Measurements from ENCODE around the gene NEURL1.

The NEURL1 gene

DNA sequence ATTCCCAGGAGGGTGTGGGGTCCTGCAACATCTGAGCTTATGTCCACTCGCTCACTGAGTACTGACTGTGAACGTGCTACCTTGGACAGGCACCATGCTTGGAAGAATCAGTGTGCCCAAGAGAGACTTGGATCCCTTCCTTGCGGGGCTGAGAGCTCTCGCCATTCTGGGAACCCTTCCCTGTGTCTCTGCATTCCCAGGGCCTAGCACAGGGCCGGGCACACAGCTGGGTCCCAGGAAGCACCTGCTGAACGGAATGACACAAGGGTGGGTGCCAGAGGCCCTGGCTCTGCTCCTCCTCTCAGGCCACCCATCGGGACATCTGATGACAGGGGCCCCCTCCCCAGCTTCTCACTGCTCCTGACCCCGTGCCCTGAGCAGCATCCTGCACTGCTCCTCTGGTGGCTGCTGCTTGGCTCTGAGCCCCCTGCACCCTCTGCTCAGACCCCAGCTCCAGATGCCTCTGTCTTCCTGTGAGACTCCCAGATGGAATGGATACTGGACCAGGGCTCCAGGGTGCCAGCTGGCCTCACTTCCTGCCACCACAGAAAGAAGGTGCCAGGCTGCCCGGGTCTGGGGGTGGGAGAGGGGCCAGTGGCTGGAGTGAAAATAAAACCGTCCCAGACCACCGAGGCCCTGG is 129.6 kb downstream of the NEURL1 start:
- in situ Hi-C loops (cut with MboI; ENCODE audit: low pct_unique_long_range_greater_than_20kb, low sequenced_read_pairs, unreplicated experiment), result no loop called here
- TF ChIP-seq, protein P1, sequence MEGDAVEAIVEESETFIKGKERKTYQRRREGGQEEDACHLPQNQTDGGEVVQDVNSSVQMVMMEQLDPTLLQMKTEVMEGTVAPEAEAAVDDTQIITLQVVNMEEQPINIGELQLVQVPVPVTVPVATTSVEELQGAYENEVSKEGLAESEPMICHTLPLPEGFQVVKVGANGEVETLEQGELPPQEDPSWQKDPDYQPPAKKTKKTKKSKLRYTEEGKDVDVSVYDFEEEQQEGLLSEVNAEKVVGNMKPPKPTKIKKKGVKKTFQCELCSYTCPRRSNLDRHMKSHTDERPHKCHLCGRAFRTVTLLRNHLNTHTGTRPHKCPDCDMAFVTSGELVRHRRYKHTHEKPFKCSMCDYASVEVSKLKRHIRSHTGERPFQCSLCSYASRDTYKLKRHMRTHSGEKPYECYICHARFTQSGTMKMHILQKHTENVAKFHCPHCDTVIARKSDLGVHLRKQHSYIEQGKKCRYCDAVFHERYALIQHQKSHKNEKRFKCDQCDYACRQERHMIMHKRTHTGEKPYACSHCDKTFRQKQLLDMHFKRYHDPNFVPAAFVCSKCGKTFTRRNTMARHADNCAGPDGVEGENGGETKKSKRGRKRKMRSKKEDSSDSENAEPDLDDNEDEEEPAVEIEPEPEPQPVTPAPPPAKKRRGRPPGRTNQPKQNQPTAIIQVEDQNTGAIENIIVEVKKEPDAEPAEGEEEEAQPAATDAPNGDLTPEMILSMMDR (IDR thresholded peaks at IDR 0.05; ENCODE audit: extremely low read depth, insufficient read depth, missing control alignments), result no peak
- no peak for DNase-seq (ENCODE audit: low spot score)

DNA sequence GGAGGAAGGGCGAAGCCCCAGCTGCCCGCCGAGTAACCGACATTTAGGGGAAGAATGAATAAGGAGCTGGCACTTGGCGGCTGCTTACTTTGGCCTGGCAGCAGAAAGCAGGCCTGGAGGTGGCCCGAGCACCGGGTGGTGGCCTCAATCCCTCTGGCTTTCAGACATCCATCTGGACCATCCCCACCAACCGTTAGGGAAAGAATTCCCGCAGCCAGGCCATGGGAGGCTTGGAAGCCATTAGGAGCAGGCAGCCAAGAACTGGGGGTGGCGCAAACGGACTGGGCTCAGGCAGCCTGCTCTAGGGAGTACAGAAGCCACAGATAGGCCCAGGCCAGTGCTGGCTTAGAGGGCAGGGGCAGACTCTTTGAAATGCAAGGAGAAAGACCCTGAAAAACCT is 132.7 kb downstream of the NEURL1 start:
- in situ Hi-C loops (cut with MboI; ENCODE audit: low pct_unique_long_range_greater_than_20kb, low sequenced_read_pairs, unreplicated experiment), result no loop called here
- TF ChIP-seq, protein P1 (IDR thresholded peaks at IDR 0.05; ENCODE audit: extremely low read depth, insufficient read depth, missing control alignments), result no peak
- no peak for DNase-seq (ENCODE audit: low spot score)

DNA sequence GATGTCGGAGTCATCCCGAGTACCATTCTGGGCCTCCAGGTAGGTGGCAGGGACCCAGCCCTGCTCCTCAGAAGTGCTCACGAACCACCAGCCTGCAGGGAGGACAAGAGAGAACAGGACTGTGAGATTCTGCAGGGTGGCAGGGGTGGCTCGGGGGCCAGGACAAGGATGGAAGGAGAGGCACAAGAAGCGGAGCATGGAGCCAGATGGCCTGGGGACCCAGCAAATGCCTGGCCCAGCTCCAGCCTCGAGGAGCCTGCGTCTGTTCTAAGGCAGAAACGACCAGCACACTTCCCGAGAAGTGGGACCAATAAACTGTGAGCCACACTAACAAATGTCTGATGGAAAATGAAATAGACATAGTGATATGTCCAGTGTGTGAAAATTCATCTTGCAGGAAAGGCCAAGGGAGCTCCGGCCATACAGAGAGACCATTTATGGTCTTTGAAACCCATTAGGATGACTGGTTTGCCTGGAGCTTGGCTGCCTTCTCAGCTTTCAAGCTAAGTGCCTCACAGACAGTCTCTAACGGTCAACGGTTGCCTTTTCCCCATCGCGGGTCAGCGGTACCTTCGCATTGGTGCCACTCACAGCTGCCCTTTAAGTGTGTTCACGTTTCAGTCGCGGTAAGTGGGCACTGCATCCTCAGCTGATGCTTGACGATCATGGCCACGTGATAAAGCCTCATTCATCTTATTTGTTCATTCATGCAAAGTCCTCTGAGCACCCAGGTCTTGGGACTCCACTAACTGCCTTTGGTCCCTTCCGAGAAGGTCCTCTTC is 133.8 kb downstream of the NEURL1 start:
- in situ Hi-C loops (cut with MboI; ENCODE audit: low pct_unique_long_range_greater_than_20kb, low sequenced_read_pairs, unreplicated experiment), result no loop called here
- no peak for DNase-seq (ENCODE audit: low spot score)
- TF ChIP-seq, protein P1 (IDR thresholded peaks at IDR 0.05; ENCODE audit: extremely low read depth, insufficient read depth, missing control alignments), result no peak

DNA sequence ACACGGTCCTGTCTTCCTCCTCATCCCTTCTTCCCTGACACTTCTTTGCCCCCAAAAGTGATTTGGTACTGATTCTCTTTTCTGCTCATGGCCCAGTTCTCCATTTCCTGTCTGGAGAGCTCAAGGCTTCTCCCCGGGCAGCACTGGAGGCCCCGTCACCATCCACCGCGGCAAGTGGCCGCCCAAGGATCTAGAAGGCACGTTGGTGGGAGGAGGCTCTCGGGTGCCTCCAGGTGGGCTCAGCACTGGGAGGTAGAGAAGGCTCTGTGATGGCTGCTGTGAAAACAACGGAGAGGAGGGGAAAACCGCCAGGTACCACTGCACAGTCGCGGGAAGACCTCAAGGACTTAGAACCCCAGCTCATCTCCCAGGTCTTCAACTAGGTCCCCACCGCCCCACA is 134.4 kb downstream of the NEURL1 start:
- DNase-seq (ENCODE audit: low spot score), result no peak
- TF ChIP-seq, protein P1 (IDR thresholded peaks at IDR 0.05; ENCODE audit: extremely low read depth, insufficient read depth, missing control alignments), result no peak
- in situ Hi-C loops (cut with MboI; ENCODE audit: low pct_unique_long_range_greater_than_20kb, low sequenced_read_pairs, unreplicated experiment), result no loop called here

DNA sequence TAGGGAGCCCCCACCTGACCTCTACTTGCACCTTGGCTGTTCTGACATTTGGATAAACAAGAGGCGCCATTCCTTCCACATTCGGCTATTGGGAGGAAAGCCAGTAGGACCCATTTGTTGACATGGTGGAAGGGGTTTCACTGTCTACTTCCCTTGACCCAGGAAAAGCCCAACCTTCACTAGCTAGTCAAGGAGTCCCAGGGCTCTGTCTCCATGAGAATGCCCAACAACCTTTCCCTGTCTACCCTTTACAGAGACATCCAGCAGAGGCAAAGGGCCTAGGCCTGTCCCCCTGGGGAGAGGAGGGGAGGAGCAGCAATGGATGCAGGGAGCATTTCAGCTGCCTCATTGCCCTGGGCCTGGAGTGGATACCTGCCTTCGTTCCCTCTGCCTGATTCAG is 136.1 kb downstream of the NEURL1 start:
- TF ChIP-seq, protein P1 (IDR thresholded peaks at IDR 0.05; ENCODE audit: extremely low read depth, insufficient read depth, missing control alignments), result no peak
- in situ Hi-C loops (cut with MboI; ENCODE audit: low pct_unique_long_range_greater_than_20kb, low sequenced_read_pairs, unreplicated experiment), result no loop called here

DNA sequence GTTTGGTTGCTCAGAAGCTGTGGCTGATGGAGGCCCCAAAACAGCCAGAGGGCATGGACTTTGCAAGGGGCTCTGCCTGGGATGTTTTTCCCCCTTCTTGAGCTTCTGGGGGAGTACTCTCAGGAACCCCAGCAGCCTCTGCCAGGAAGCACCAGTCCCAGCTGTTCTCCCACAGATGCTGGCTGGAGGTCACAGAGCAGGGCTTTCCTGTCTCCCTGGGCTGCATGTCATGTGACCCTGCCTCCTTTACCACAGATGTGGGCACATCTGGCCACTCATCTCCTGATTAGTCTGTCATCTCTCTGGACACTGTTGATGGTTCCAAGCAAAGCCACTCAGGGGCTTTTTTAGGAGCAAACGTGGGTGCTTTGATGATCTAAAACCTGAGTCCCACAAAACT is 136.7 kb downstream of the NEURL1 start:
- DNase-seq (ENCODE audit: low spot score), result no peak
- in situ Hi-C loops (cut with MboI; ENCODE audit: low pct_unique_long_range_greater_than_20kb, low sequenced_read_pairs, unreplicated experiment), result no loop called here
- TF ChIP-seq, protein P1 (IDR thresholded peaks at IDR 0.05; ENCODE audit: extremely low read depth, insufficient read depth, missing control alignments), result no peak

More for the DNA sequence above, 136.1 kb downstream of the NEURL1 start:
- DNase-seq (ENCODE audit: low spot score), result no peak

All from GM13977 (cell line).